Measurements from ENCODE around the gene RANBP3L.
"Not testable (repeated sequence)": the region's sequence is repeated elsewhere in the genome, so short reads cannot be mapped to it uniquely, and the experiment has no call there.

Gene RANBP3L

DNA sequence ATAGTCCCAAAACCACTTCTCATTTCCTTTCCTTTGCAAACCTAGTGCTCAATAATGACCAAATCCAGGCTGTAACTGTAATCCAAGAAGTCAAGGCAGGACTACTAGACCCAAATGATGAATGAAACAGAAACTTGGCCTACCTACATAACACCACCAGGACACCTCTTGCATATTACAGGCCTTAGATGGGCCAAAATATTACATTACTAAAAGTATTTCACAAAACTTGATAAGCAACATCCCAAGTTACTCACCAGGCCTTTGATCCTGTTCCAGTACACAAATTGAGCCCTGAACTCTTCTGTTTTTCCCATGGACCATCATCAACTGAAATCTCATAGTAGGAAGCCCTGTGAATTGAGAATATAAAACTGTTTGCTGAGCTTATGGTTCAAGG is 94.8 kb downstream of the RANBP3L start:
- DNase-seq (ENCODE audit: low read depth, low spot score): no peak

DNA sequence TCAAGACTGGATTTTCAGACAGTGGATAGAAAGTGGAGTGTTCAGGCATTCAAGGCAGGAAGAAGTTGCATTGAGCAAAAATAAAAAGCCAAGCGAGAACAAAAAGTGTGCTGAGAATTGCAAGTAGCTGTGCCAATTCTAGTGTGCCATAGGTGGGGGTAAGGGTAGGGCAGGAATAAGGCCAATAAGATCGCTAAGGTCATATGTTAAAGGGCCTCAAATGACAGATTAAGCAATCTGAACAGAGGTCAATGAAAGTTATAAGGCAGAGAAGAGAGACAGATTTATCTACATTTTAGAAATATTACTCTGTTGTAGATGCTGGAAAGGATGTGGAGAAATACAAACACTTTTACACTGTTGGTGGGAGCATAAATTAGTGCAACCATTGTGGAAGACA is 96.4 kb downstream of the RANBP3L start:
- DNase-seq (ENCODE audit: low read depth, low spot score): no peak

DNA sequence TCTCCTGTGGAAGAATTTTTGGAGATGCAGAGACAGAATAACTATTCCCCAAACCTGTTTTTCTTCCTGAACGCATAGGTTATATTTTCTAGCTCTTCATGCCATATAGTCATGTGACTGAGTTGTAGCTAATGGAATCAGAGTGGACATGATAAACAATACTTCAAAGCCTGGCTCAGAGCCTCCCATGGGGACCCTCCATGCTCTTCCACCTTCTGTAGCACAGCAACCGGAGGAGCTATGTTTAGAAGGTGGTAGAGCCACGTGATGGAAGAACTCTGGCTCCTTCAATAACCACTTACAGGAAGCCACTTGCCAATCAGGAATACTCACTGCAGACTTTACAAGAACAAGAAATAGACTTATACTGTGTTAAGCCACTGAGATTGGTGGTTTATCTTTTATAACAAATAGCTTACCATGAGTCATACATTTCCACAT is 99.2 kb downstream of the RANBP3L start:
- DNase-seq (ENCODE audit: low read depth, low spot score): no peak

DNA sequence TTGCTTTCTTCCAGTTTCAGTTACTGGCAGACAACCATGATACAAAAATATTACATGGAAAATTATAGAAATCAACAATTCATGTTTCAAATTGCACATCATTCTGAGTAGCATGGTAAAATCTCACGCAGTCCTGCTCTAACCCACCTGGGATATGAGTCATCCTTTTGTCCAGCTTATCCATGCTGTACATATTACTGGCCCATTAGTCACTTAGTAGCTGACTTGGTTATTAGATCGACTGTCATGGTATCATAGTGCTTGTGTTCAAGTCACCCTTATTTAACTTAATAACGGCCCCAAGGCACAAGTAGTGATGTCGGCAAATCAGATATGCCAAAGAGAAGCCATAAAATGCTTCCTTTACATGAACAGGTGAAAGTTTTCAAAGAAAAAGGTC is 101.2 kb downstream of the RANBP3L start:
- no peak for DNase-seq (ENCODE audit: low read depth, low spot score)

DNA sequence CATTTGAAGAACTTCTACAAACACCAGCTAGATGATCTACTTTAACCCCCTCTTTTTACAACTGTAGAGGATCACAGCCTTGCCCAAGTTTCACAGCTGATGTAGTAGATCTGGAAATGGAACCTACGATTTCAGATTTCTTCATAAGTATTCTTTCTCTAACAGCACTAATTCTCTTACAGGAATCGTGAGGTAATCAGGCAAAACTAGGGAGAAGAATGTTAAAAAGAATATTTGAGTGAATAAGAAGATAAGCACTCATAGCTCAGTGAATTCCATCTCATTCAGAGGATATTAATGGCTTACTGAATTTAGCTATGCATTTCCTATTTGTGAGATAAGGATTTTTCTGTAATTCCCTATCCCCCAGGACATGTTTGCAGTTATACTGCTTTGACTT is 102.1 kb downstream of the RANBP3L start:
- DNase-seq (ENCODE audit: low read depth, low spot score): no peak

DNA sequence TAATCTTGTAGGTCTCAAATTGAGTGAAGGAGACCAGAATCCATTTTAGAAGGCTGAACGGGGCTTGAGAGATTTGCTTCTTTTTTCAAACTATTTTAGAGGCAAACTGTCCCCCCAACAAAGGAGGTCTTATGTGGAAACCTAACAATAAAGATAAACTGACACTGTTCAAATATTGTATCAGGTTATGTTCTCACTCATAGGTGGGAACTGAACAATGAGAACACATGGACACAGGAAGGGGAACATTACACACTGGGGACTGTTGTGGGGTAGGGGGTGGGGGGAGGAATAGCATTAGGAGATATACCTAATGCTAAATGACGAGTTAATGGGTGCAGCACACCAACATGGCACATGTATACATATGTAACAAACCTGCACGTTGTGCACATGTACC is 102.9 kb downstream of the RANBP3L start:
- not testable (repeated sequence) for DNase-seq (ENCODE audit: low read depth, low spot score)

Data from activated CD4-positive, CD25-positive, alpha-beta regulatory T cell treated with anti-CD3 and anti-CD28 coated beads, Interleukin-2, amount 50 U/mL, for 16 hours (primary cell).